Measurements from ENCODE around the gene GPR75. TPM values are rescaled to one million over a fixed set of nuclear protein-coding genes. Genes with fewer than 3 reads are reported as not detected.

Gene GPR75
- total RNA-seq (2016; rRNA removed; fragmentation: Illumina TruSeq; extraction: Trizol) (2.4 and 3.3 TPM in 2 replicates), polyA plus RNA-seq (2011; rRNA removed) (3.9 and 4.1 TPM in 2 replicates), polyA minus RNA-seq (2011; rRNA and poly(A)+ RNA removed; ENCODE audit: low replicate concordance) (13.0 and 16.6 TPM in 2 replicates), Bru-seq, nascent RNA (percentile 92 among the genes with signal in this experiment), BruChase-seq, experiment 1, labeled RNA remaining after a 6-hour chase (percentile 97 among the genes with signal in this experiment), BruChase-seq, experiment 2, labeled RNA remaining after a 2-hour chase (percentile 97 among the genes with signal in this experiment)
- 0.26 and 0.30 TPM in 2 replicates for total RNA-seq (2016; cell fraction: cytosol; rRNA removed; fragmentation: Illumina TruSeq; extraction: Trizol; ENCODE audit: low read depth)
- total RNA-seq (2016; cell fraction: insoluble cytoplasmic fraction; rRNA removed; fragmentation: Illumina TruSeq; extraction: Trizol): 2.3 and 3.9 TPM in 2 replicates
- total RNA-seq (2016; cell fraction: membrane; rRNA removed; fragmentation: Illumina TruSeq; extraction: Trizol): 0.90 TPM in 2 replicates
- total RNA-seq (2016; cell fraction: nucleus; rRNA removed; fragmentation: Illumina TruSeq; extraction: Trizol): 7.8 and 8.3 TPM in 2 replicates
- 1.8 and 1.9 TPM in 2 replicates for polyA plus RNA-seq (2011; cell fraction: cytosol; rRNA removed)
- 9.3 and 9.9 TPM in 2 replicates for polyA plus RNA-seq (2011; cell fraction: nucleus; rRNA removed)
- polyA plus RNA-seq (2012): 1.5 and 2.0 TPM in 2 replicates
- polyA plus RNA-seq (2016; cell fraction: cytosol; fragmentation: Illumina TruSeq; extraction: Trizol; ENCODE audit: low read depth): 0.18 and 0.23 TPM in 2 replicates
- polyA plus RNA-seq (2016; cell fraction: insoluble cytoplasmic fraction; fragmentation: Illumina TruSeq; extraction: Trizol; ENCODE audit: low read depth): 1.1 and 1.3 TPM in 2 replicates
- polyA plus RNA-seq (2016; cell fraction: membrane; fragmentation: Illumina TruSeq; extraction: Trizol; ENCODE audit: low read depth): 0.39 and 0.63 TPM in 2 replicates
- 10.6 and 15.2 TPM in 2 replicates for polyA plus RNA-seq (2016; cell fraction: nucleus; fragmentation: Illumina TruSeq; extraction: Trizol; ENCODE audit: insufficient read depth, low read depth)
- 0.69 and 1.2 TPM in 2 replicates for polyA minus RNA-seq (2011; cell fraction: cytosol; rRNA and poly(A)+ RNA removed)
- 19.1 and 22.1 TPM in 2 replicates for polyA minus RNA-seq (2011; cell fraction: nucleus; rRNA and poly(A)+ RNA removed)
- long read RNA-seq, experiment 1: 0 reads
- long read RNA-seq, experiment 2: 0 reads

GRCh38 chr2:53859206-53860181, at the start of gene GPR75:
Gene GPR75 (minus strand): TSS chr2:53859967. CDS start chr2:53854756, 5,211 bp downstream.
- ATAC-seq: peak; percentile 73
- in situ Hi-C loops (cut with HindIII; ENCODE audit: extremely low pct_ligation_motif_present, low pct_unique_long_range_greater_than_20kb): no loop called here
- no TSS peak for BruUV-seq (replicated peaks)
- CTCF ChIA-PET (ENCODE audit: low intra/inter-chr PET ratio, low total read pairs): no interaction called here
- no peak within 1 kb of the TSS for H3K27ac ChIP-seq (ENCODE audit: extremely low read length, insufficient read depth, low read length)
- POLR2A ChIA-PET: no interaction called here
- no peaks in the 10 kb centered on the region for H3K27me3 ChIP-seq (ENCODE audit: control insufficient read depth in 1 of 2, insufficient read depth in 2 of 2, low read length in 2 of 2)
- H3K4me2 ChIP-seq (ENCODE audit: low read depth, low read length): no peak within 1 kb of the TSS
- peaks cover 11% of the 10 kb centered on the region; the same call in 1 of the 2 replicates for H3K4me1 ChIP-seq (ENCODE audit: insufficient read depth, low read length)
- no peak for DNase-seq (ENCODE audit: low spot score)
- no peaks in the 10 kb centered on the region for H3K9me3 ChIP-seq (ENCODE audit: low read length)
- intact Hi-C loops (cut with micrococcal nuclease; ENCODE audit: unreplicated experiment): no loop called here
- FAIRE-seq: no peak
- no peak within 1 kb of the TSS for H2AFZ ChIP-seq (ENCODE audit: low read length)
- H3K4me3 ChIP-seq (replicated peaks in 1 of 3; ENCODE audit: insufficient read depth in 1 of 3, low read depth in 2 of 3, low read length in 3 of 3): peak within 1 kb of the TSS in 2 of 3 experiments; percentile 9 to 13; a peak in 1 of 6 replicates
- H3K79me2 ChIP-seq (ENCODE audit: insufficient read depth, low read length): no peaks in the 10 kb centered on the region
- WGBS (ENCODE audit: low lambda C conversion rate): 92% methylated on average over 69 of the region's 72 CpGs
- H3K36me3 ChIP-seq (replicated peaks in 1 of 2; ENCODE audit: control insufficient read depth in 1 of 2, insufficient read depth in 2 of 2, low read length in 2 of 2): peaks cover 3 to 6% of the 10 kb centered on the region in 2 experiments; a peak in 3 of 5 replicates
- H4K20me1 ChIP-seq (ENCODE audit: insufficient read depth, low read length): no peaks in the 10 kb centered on the region
- H3K9ac ChIP-seq (ENCODE audit: insufficient read depth, low read depth, low read length): no peak within 1 kb of the TSS
- TF ChIP-seq ZNF574 (CRISPR knock-in tag; IDR thresholded peaks at IDR 0.05): 0 out of 2 replicates have a peak, but pooled peaks have one; percentile 20
- peak; percentile 27; the same call in 1 of the 2 replicates for TF ChIP-seq UBTF (CRISPR knock-in tag; IDR thresholded peaks at IDR 0.05)
- TF ChIP-seq ZNF841 (CRISPR knock-in tag; IDR thresholded peaks at IDR 0.05; ENCODE audit: borderline replicate concordance): no peak
- TF ChIP-seq DNMT1 (CRISPR knock-in tag; IDR thresholded peaks at IDR 0.05): 0 out of 2 replicates have a peak, but pooled peaks have one; percentile 35
- peak; percentile 37; the same call in 1 of the 2 replicates for TF ChIP-seq GABPB1 (CRISPR knock-in tag; IDR thresholded peaks at IDR 0.05)
- TF ChIP-seq ZNF687 (CRISPR knock-in tag; IDR thresholded peaks at IDR 0.05): peak; percentile 45; the same call in 1 of the 2 replicates
- no peak for TF ChIP-seq SETDB1 (CRISPR knock-in tag; IDR thresholded peaks at IDR 0.05; ENCODE audit: borderline replicate concordance)
